Hepatocyte (in vitro differentiated cells): Measurements from ENCODE around the gene DYRK2.

ENCODE experiments used
- EZH2 ChIP-seq: fragments of 200-600 bp; sonication (generic); IDR thresholded peaks from 2 replicates; pipeline ENCODE4 v1.6.1; 2016; ENCODE audit warnings: antibody characterized with exemption, mild to moderate bottlenecking, borderline replicate concordance
- TF ChIP-seq, protein P1 (sequence below): fragments of 200-600 bp; sonication (generic); IDR thresholded peaks from 2 replicates; pipeline ENCODE4 v1.5.1; 2016; ENCODE audit warnings: antibody characterized with exemption, mild to moderate bottlenecking; ENCODE audit not compliant: poor library complexity

DNA sequence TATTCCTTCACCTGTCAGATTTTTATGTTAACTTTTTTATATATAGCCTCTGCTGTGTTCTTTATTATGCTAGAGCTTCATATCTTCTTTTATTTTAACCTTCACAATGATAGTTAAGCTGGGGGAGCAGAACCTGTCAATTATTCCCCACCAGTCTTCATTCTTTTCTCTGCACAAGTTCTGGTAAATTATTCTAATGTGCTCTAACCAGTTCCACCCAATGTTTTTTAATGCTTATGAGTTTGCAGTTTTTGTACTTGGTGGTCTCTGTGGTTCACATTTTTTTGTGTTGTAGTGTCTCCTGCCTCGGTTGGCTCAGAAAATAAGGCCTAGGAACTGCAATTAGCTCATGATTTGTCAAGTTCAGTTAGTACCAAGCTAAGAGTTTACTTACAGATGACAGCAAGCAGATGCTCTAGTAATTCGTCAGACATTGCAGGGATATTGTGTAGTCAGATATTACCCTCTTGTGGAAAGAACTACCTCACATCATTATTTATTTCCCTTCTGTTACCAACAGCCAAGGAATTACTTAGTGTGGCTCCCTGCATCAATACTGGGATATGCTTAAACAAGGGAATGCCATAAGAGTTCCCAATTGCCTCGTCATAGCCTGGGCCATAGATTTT is 14.5 kb downstream of the DYRK2 start:
- TF ChIP-seq, protein P1, sequence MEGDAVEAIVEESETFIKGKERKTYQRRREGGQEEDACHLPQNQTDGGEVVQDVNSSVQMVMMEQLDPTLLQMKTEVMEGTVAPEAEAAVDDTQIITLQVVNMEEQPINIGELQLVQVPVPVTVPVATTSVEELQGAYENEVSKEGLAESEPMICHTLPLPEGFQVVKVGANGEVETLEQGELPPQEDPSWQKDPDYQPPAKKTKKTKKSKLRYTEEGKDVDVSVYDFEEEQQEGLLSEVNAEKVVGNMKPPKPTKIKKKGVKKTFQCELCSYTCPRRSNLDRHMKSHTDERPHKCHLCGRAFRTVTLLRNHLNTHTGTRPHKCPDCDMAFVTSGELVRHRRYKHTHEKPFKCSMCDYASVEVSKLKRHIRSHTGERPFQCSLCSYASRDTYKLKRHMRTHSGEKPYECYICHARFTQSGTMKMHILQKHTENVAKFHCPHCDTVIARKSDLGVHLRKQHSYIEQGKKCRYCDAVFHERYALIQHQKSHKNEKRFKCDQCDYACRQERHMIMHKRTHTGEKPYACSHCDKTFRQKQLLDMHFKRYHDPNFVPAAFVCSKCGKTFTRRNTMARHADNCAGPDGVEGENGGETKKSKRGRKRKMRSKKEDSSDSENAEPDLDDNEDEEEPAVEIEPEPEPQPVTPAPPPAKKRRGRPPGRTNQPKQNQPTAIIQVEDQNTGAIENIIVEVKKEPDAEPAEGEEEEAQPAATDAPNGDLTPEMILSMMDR = no peak
- TF ChIP-seq EZH2 = no peak
